ENCODE data around the gene KHDRBS1. TPM values are rescaled to one million over a fixed set of nuclear protein-coding genes. Genes with fewer than 3 reads are reported as not detected.

Gene KHDRBS1
- polyA plus RNA-seq, 1 donor from 2014 or later = 214 TPM

DNA sequence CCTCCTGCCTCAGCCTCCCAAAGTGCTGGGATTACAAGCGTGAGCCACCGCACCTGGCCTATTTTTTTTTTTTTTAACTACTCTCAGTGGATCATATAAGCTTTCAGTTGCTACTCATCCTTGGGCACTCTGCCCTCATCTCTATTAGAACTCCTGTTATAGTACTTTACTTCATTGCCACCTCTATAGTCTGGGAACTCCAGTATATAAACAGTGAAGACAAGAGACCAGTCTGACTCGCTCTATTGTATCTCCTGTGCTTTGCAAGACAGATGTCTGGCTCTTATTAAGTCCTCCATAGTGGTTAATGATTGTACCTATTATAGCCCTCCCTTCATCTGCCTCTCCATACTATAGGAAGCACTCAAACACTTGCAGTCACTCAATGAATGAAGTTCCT, 15.1 kb downstream of the KHDRBS1 start:
- no peak overlapping the region for H3K4me3 ChIP-seq (ENCODE audit: low read length)
- H3K27me3 ChIP-seq (ENCODE audit: insufficient read depth, low read depth, low read length) = no peaks in the 10 kb centered on the region
- peaks cover 95% of the 10 kb centered on the region for H3K79me2 ChIP-seq (replicated peaks; ENCODE audit: insufficient read depth, low read length)
- no peak for TF ChIP-seq MXI1 (conservative IDR thresholded peaks at IDR 0.05; ENCODE audit: poor library complexity, severe bottlenecking)
- TF ChIP-seq SMC3 (conservative IDR thresholded peaks at IDR 0.05; ENCODE audit: poor library complexity) = no peak
- no peak for TF ChIP-seq TAF1 (IDR thresholded peaks at IDR 0.05; ENCODE audit: low read depth)
- no peak for TF ChIP-seq EP300 (conservative IDR thresholded peaks at IDR 0.05; ENCODE audit: poor library complexity, severe bottlenecking)
- H3K36me3 ChIP-seq (ENCODE audit: insufficient read depth, low read length) = peaks cover 7% of the 10 kb centered on the region
- H3K27ac ChIP-seq (ENCODE audit: low read length) = no peak overlapping the region
- H3K4me2 ChIP-seq (ENCODE audit: low read length) = no peak overlapping the region
- H4K20me1 ChIP-seq (ENCODE audit: insufficient read depth) = peaks cover 79% of the 10 kb centered on the region
- H3K9me3 ChIP-seq (ENCODE audit: low read length) = no peaks in the 10 kb centered on the region
- H3K9ac ChIP-seq (ENCODE audit: low read length) = no peak overlapping the region
- H3F3A ChIP-seq (ENCODE audit: insufficient read depth, low read length, poor library complexity, severe bottlenecking) = no peaks in the 10 kb centered on the region
- H3K9me2 ChIP-seq (ENCODE audit: insufficient read depth, low read length) = no peaks in the 10 kb centered on the region
- no peak overlapping the region for H2AFZ ChIP-seq (ENCODE audit: low read depth, low read length)

DNA sequence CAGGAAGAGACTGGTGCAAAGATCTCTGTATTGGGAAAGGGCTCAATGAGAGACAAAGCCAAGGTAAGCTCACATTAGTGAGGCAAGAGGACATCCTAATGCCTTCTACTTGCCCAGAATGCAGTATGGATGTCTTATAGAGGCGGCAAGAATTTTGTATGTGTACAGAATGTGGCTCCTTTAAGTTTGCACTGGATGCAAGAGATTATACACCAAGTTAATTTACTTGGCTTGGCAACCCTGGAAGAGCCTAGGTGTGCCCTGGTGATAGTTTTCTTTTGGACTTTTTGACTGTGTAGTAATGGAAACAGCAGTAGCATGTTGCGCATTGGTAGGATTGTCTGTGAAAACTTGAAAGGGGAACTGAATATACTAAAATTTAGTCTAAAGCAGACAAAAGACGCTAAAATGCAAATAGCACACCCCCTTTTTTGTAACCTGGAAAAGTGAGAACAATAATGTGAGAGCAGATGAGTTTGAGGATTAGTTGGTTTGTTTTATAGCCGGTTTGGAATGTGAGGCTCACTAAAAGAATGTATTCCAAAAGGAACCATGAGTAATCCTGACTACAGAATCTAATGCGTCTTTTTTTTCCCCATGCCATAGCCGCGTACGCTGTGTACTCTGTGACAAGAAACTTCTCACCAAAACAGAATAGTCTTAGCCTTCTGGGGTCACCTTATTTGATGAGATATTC, 18.1 kb downstream of the KHDRBS1 start:
- Histone ChIP-seq H3K27ac (ENCODE audit: low read length) (no peak overlapping the region), H3K79me2 (replicated peaks; ENCODE audit: insufficient read depth, low read length) (peaks cover 88% of the 10 kb centered on the region), H2AFZ (ENCODE audit: low read depth, low read length) (no peak overlapping the region), H3F3A (ENCODE audit: insufficient read depth, low read length, poor library complexity, severe bottlenecking) (no peaks in the 10 kb centered on the region), H3K9ac (ENCODE audit: low read length) (no peak overlapping the region), H3K27me3 (ENCODE audit: insufficient read depth, low read depth, low read length) (no peaks in the 10 kb centered on the region), H3K4me3 (ENCODE audit: low read length) (no peak overlapping the region), H3K9me3 (ENCODE audit: low read length) (no peaks in the 10 kb centered on the region), H4K20me1 (ENCODE audit: insufficient read depth) (peaks cover 76% of the 10 kb centered on the region), H3K36me3 (ENCODE audit: insufficient read depth, low read length) (peaks cover 9% of the 10 kb centered on the region), H3K9me2 (ENCODE audit: insufficient read depth, low read length) (no peaks in the 10 kb centered on the region), H3K4me2 (ENCODE audit: low read length) (no peak overlapping the region)
- TF ChIP-seq POLR2AphosphoS5 (IDR thresholded peaks at IDR 0.05) = no peak
- no peak for TF ChIP-seq EP300 (conservative IDR thresholded peaks at IDR 0.05; ENCODE audit: poor library complexity, severe bottlenecking)
- TF ChIP-seq MXI1 (conservative IDR thresholded peaks at IDR 0.05; ENCODE audit: poor library complexity, severe bottlenecking) = no peak
- TF ChIP-seq EZH2 (IDR thresholded peaks at IDR 0.05; ENCODE audit: borderline replicate concordance, insufficient read depth, low read length, poor library complexity, severe bottlenecking) = no peak
- no peak for TF ChIP-seq SMC3 (conservative IDR thresholded peaks at IDR 0.05; ENCODE audit: poor library complexity)
- TF ChIP-seq, protein P1, sequence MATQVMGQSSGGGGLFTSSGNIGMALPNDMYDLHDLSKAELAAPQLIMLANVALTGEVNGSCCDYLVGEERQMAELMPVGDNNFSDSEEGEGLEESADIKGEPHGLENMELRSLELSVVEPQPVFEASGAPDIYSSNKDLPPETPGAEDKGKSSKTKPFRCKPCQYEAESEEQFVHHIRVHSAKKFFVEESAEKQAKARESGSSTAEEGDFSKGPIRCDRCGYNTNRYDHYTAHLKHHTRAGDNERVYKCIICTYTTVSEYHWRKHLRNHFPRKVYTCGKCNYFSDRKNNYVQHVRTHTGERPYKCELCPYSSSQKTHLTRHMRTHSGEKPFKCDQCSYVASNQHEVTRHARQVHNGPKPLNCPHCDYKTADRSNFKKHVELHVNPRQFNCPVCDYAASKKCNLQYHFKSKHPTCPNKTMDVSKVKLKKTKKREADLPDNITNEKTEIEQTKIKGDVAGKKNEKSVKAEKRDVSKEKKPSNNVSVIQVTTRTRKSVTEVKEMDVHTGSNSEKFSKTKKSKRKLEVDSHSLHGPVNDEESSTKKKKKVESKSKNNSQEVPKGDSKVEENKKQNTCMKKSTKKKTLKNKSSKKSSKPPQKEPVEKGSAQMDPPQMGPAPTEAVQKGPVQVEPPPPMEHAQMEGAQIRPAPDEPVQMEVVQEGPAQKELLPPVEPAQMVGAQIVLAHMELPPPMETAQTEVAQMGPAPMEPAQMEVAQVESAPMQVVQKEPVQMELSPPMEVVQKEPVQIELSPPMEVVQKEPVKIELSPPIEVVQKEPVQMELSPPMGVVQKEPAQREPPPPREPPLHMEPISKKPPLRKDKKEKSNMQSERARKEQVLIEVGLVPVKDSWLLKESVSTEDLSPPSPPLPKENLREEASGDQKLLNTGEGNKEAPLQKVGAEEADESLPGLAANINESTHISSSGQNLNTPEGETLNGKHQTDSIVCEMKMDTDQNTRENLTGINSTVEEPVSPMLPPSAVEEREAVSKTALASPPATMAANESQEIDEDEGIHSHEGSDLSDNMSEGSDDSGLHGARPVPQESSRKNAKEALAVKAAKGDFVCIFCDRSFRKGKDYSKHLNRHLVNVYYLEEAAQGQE (IDR thresholded peaks at IDR 0.05; ENCODE audit: borderline replicate concordance) = no peak
- TF ChIP-seq, protein P2, sequence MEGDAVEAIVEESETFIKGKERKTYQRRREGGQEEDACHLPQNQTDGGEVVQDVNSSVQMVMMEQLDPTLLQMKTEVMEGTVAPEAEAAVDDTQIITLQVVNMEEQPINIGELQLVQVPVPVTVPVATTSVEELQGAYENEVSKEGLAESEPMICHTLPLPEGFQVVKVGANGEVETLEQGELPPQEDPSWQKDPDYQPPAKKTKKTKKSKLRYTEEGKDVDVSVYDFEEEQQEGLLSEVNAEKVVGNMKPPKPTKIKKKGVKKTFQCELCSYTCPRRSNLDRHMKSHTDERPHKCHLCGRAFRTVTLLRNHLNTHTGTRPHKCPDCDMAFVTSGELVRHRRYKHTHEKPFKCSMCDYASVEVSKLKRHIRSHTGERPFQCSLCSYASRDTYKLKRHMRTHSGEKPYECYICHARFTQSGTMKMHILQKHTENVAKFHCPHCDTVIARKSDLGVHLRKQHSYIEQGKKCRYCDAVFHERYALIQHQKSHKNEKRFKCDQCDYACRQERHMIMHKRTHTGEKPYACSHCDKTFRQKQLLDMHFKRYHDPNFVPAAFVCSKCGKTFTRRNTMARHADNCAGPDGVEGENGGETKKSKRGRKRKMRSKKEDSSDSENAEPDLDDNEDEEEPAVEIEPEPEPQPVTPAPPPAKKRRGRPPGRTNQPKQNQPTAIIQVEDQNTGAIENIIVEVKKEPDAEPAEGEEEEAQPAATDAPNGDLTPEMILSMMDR (IDR thresholded peaks at IDR 0.05; ENCODE audit: poor library complexity, severe bottlenecking) = no peak

All from neural cell (in vitro differentiated cells).